Smooth muscle cell (in vitro differentiated cells): Measurements from ENCODE around the gene C12orf42. TPM values are rescaled to one million over a fixed set of nuclear protein-coding genes. Genes with fewer than 3 reads are reported as not detected.

Experiments used
- DNase-seq: peaks from one replicate; lab custom pipeline; 2025; ENCODE audit not compliant: unreplicated experiment; lab: John Stamatoyannopoulos, UW
- H2AFZ ChIP-seq: fragments of 200-600 bp; sonication (generic); 2 replicates; pipeline ENCODE4 v1.6.0; 2016; ENCODE audit warnings: antibody characterized with exemption, low read depth, mild to moderate bottlenecking
- H3F3A ChIP-seq: fragments of 200-600 bp; sonication (generic); 2 replicates; pipeline ENCODE4 v1.6.0; 2017; ENCODE audit warnings: antibody characterized with exemption, low read depth
- H3K27ac ChIP-seq: fragments of 200-600 bp; sonication (generic); 2 replicates; pipeline ENCODE4 v1.5.1; 2016; ENCODE audit warnings: low read depth, mild to moderate bottlenecking
- H3K27me3 ChIP-seq: fragments of 200-600 bp; sonication (generic); 2 replicates; pipeline ENCODE4 v1.6.1; 2016; ENCODE audit warnings: low read depth, mild to moderate bottlenecking
- H3K36me3 ChIP-seq: fragments of 200-600 bp; sonication (generic); 2 replicates; pipeline ENCODE4 v1.5.1; 2016; ENCODE audit warnings: low read depth
- H3K4me1 ChIP-seq: fragments of 200-600 bp; sonication (generic); 2 replicates; pipeline ENCODE4 v1.5.1; 2016; ENCODE audit warnings: low read depth
- H3K4me2 ChIP-seq: fragments of 200-600 bp; sonication (generic); 2 replicates; pipeline ENCODE4 v1.6.0; 2016; ENCODE audit warnings: mild to moderate bottlenecking
- H3K4me3 ChIP-seq: fragments of 200-600 bp; sonication (generic); 2 replicates; pipeline ENCODE4 v1.5.1; 2016; ENCODE audit warnings: mild to moderate bottlenecking
- H3K79me2 ChIP-seq: fragments of 200-600 bp; sonication (generic); 2 replicates; pipeline ENCODE4 v1.6.0; 2016; ENCODE audit warnings: low read depth, mild to moderate bottlenecking
- H3K9ac ChIP-seq: fragments of 200-600 bp; sonication (generic); 2 replicates; pipeline ENCODE4 v1.6.0; 2016; ENCODE audit warnings: low read depth
- H3K9me3 ChIP-seq: fragments of 200-600 bp; sonication (generic); replicated peaks from 2 replicates; pipeline ENCODE4 v1.5.1; 2016; ENCODE audit warnings: low read depth
- H4K20me1 ChIP-seq: fragments of 200-600 bp; sonication (generic); 2 replicates; pipeline ENCODE4 v1.6.0; 2016; ENCODE audit warnings: low read depth
- CTCF ChIP-seq: fragments of 200-600 bp; sonication (generic); IDR thresholded peaks from 2 replicates; pipeline ENCODE4 v1.5.1; 2017; ENCODE audit warnings: borderline replicate concordance, mild to moderate bottlenecking, antibody characterized with exemption; ENCODE audit not compliant: insufficient read depth, poor library complexity, severe bottlenecking
- WGBS: methylation state at CpG from one replicate; pipeline ENCODE4 v1.1.7; 2016; ENCODE audit warnings: low lambda C conversion rate; 5-methylcytosine and 5-hydroxymethylcytosine counted together
- polyA plus RNA-seq: library from polyadenylated mRNA; unstranded; fragments of >200 nt; fragmentation: Nextera tagmentation; extraction: Ambion mirVana; gene quantifications from 2 replicates; pipeline ENCODE4 v1.2.1, GENCODE V29; 2016
- total RNA-seq: library from RNA; depleted of rRNA; stranded (reverse); fragments of >200 nt; gene quantifications from 2 replicates; pipeline ENCODE4 v1.2.3, GENCODE V29; 2014

The C12orf42 gene
- total and polyA plus RNA-seq, 2 experiments from 2014 or later: not detected

GRCh38 chr12:103318566-103318965 is 177.2 kb downstream of the C12orf42 start:
- Histone ChIP-seq H4K20me1 (no peaks in the 10 kb centered on the region), H3K9me3 (no peaks in the 10 kb centered on the region), H3K27ac (no peak overlapping the region), H3F3A (no peaks in the 10 kb centered on the region), H3K27me3 (no peaks in the 10 kb centered on the region), H2AFZ (no peak overlapping the region), H3K9ac (no peak overlapping the region), H3K4me2 (no peak overlapping the region), H3K79me2 (no peaks in the 10 kb centered on the region), H3K4me1 (no peaks in the 10 kb centered on the region), H3K36me3 (no peaks in the 10 kb centered on the region), H3K4me3 (no peak overlapping the region)
- 67% methylated on average over 2 of the region's 2 CpGs for WGBS
- no peak for DNase-seq
- TF ChIP-seq CTCF: no peak

GRCh38 chr12:103317220-103317619 is 178.5 kb downstream of the C12orf42 start:
- DNase-seq: no peak
- Histone ChIP-seq H3K4me3 (no peak overlapping the region), H3K9ac (no peak overlapping the region), H3K9me3 (no peaks in the 10 kb centered on the region), H3K36me3 (no peaks in the 10 kb centered on the region), H3K27ac (no peak overlapping the region), H3F3A (no peaks in the 10 kb centered on the region), H2AFZ (no peak overlapping the region), H3K4me2 (no peak overlapping the region), H3K4me1 (no peaks in the 10 kb centered on the region), H3K27me3 (no peaks in the 10 kb centered on the region), H3K79me2 (no peaks in the 10 kb centered on the region), H4K20me1 (no peaks in the 10 kb centered on the region)
- 63% methylated on average over 1 of the region's 1 CpG for WGBS
- no peak for TF ChIP-seq CTCF

- Histone ChIP-seq H3K79me2 (no peaks in the 10 kb centered on the region), H3K4me1 (no peaks in the 10 kb centered on the region), H3K4me2 (no peak overlapping the region), H3F3A (no peaks in the 10 kb centered on the region), H2AFZ (no peak overlapping the region), H3K36me3 (no peaks in the 10 kb centered on the region), H3K27me3 (no peaks in the 10 kb centered on the region), H3K9ac (no peak overlapping the region), H3K9me3 (no peaks in the 10 kb centered on the region), H3K4me3 (no peak overlapping the region), H3K27ac (no peak overlapping the region), H4K20me1 (no peaks in the 10 kb centered on the region)
- 80% methylated on average over 2 of the region's 2 CpGs for WGBS
- DNase-seq: no peak
- no peak for TF ChIP-seq CTCF
Observed at GRCh38 chr12:103314786-103315185, 181.0 kb downstream of the C12orf42 start.

- Histone ChIP-seq H3K27me3 (no peaks in the 10 kb centered on the region), H4K20me1 (no peaks in the 10 kb centered on the region), H3K4me3 (no peak overlapping the region), H3K79me2 (no peaks in the 10 kb centered on the region), H3K36me3 (no peaks in the 10 kb centered on the region), H3K9ac (no peak overlapping the region), H3K4me1 (no peaks in the 10 kb centered on the region), H3K27ac (no peak overlapping the region), H2AFZ (no peak overlapping the region), H3K4me2 (no peak overlapping the region), H3F3A (no peaks in the 10 kb centered on the region), H3K9me3 (no peaks in the 10 kb centered on the region)
- no peak for TF ChIP-seq CTCF
- no peak for DNase-seq
- 81% methylated on average over 1 of the region's 1 CpG for WGBS
Observed at GRCh38 chr12:103313894-103314293, 181.9 kb downstream of the C12orf42 start.
